T1000 (cell line): ENCODE data around the gene PLTP.
"Not testable (repeated sequence)": the region's sequence is repeated elsewhere in the genome, so short reads cannot be mapped to it uniquely, and the experiment has no call there.

Source experiments
- DNase-seq: peaks from one replicate; lab custom pipeline; 2025; ENCODE audit warnings: mixed read lengths; lab: John Stamatoyannopoulos, UW

The PLTP gene

GRCh38 chr20:45944965-45945677 is 33.2 kb upstream of the PLTP start:
- no peak for DNase-seq

DNA sequence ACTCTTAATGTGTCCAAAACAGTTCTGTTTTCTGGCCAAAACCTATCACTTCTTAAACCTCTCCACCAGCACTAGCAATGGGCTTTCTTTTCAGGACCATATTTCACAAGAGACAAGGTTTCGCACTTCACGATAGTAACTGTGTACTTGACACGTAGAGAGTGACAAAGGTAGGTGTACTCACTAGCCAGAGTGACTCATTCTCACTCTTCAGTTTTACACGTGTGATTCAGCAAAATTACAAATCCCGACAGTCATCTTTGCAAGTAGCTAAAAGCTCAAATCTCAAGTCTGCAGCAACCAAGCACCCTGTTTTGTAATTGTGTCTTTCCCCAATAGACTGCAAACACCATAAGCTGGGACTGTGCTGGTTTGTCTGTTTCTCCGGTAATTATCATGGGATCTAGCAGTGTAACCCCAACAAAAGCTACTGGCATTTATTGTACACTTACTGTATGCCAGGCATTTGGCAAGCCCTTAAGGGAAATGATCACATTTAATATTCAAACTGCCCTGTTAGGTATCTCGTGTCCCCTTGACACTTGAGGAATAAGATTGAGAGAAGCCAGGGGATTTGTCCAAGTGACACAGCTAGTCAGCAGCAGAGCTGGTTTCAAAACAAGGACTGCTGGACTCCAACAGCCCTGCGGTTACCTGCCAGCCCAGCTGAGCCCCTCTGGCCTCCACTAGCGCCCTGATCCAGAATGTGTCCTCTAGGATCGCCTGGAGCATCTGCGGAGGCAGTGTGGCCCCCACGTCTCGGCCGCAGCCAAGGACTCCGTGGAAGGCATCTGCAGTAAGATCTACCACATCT is 32.4 kb upstream of the PLTP start:
- no peak for DNase-seq

DNA sequence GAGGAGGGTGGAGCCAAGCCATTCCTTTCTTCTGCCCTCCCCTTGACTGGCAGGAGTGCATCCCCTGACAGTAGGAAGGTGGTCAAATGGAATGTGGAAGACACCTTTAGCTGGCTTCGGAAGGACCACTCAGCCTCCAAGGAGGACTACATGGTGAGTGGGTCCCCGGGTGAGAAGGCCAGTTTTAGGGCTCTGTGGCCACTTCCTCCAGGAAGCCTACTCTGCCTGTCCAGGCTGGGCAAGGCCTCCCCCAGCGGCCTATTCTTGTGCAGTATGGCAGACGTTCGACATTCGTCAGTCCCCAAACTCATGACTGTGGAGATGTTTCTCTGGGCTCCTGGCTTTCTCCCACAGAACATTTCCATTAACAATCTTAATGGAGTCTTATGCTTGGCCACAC is 31.7 kb upstream of the PLTP start:
- no peak for DNase-seq

- no peak for DNase-seq
Observed at GRCh38 chr20:45940469-45940868, 28.5 kb upstream of the PLTP start.

DNA sequence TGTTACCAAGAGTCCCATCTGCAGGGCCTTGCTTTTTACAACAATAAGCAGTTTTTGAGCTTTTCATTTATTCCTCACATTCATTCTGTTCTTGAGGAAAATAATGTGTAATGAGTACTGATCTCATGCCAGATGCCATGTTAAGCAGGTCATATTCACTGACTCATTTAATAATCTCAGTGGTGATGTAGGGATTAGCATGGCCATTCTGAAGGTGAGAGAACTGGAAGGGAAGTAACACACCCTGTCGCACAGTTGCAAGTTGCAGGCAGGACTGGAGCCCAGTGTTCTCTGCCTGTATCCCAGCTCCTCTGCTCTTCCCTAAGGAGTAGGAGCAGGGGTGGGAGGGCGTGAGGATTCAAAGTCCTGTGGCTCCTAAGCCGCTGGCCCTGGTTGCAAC is 28.1 kb upstream of the PLTP start:
- DNase-seq = no peak

- no peak for DNase-seq
Observed at GRCh38 chr20:45938727-45939438, 26.9 kb upstream of the PLTP start.

GRCh38 chr20:45937765-45938164 is 25.8 kb upstream of the PLTP start:
- DNase-seq = no peak

GRCh38 chr20:45935416-45936046 is 23.6 kb upstream of the PLTP start:
- no peak for DNase-seq

GRCh38 chr20:45934586-45935415 is 22.8 kb upstream of the PLTP start, which contains the start of gene PCIF1:
PCIF1 (plus strand) TSS chr20:45934683; CDS start chr20:45939000, 4,317 bp downstream.
- peak; percentile 99 for DNase-seq

DNA sequence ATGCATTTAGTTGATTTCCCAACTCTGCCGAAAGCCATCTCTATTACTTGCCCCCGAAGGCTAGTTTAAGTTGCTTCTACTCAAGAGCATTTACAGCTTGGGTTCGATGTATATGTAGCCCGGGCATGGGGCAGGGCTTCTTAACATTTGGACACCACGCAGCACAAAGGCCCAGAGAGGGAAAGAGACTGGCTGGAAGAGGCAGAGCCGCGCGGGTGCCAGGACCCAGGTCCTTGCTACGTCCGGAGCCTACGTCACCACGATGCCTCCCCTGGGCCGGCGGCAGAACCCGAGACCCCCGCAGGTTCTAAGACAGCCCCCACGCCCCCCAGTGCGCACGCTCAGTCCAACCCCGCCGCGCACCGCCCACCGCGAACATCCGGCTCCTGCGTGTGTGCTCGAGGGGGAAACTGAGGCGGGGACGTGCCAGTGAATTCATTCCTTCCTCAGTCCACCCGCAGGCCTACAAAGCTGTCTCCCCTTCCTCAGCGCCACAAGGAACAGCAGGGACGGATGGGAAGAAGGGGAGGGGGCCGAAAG is 22.2 kb upstream of the PLTP start:
- no peak for DNase-seq

DNA sequence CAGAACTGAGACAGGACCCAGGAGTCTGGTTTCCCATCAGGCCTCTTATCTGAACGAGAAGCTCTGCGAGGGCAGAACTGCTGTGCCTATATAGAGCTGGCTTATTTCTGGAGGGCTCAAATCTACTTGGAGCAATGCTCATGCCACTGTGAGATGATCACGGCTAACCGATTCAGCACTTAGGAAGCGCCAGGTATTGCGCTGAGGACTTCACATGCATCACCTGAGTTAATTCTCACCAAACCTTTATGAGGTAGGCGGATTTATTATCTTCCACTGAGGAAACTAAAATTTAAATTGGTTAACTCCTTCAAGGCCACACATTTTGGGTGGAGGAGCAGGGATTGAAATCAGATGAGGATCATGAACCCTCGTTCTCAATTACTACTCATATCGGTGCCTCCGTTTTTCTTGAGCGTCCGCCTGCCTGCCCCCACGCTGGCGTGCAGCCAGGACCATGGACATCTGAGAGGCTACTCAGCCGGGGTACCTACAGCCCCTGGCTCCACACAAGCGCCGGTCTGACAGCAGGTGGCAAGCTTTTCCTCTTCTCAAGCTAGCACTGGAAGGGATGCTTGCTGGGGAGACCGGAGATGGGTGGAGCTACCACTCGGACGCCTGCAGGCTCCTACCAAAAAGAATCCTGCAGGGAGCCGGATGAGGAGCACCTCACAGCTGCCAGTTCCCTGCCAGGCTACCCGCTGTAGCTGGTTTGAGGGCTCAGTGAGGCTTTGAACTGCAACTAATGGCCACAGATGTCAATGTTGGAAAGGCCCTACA is 21.5 kb upstream of the PLTP start:
- DNase-seq = peak; percentile 52

- DNase-seq = not testable (repeated sequence)
Observed at GRCh38 chr20:45931680-45932079, 19.7 kb upstream of the PLTP start.

DNA sequence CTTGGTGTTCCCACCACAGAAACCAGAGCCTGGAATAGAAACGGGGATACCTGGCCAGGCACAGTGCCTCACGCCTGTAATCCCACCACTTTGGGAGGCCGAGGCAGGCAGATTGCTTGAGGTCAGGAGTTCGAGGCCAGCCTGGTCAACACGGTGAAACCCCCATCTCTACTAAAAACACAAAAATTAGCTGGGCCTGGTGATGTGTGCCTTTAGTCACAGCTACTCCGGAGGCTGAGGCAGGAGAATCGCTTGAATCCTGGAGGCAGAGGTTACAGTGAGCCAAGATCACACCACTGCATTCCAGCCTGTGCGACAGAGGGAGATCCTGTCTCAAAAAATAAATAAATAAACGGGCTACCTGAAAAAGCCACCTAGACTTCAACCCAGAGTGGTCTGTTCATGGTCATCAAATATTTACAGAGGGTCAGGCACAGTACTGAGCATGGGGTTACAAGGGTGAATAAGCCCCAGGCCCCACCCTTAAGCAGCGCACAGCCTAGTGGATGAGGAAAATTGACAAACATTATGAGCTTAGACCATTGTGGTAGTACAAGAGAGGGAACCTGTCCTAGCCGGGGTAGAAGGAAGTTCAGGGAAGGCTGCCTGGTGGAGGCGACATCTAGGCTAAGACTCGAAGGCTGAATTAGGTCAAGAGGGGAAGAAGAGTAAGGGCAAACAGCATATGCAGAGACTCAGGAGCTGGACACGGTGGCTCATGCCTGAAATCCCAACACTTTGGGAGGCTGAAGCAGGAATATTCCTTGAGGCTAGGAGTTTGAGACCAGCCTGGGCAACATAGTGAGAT is 15.3 kb upstream of the PLTP start:
- no peak for DNase-seq

DNA sequence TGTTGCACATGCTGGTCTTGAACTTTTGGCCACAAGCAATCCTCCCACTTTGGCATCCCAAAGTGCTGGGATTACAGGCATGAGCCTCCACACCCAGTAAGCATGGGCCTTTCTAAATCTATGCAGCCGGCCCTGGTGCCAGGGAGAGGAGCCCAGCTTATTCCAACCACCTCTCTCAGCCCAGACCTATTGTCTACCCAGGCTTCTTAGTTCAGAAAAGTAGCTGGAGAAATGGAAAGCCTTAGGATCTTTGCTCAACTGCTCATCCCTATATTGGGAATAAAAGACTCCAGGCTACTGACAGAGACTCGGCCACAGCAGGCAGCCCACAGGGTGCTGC is 14.7 kb upstream of the PLTP start:
- DNase-seq = no peak

GRCh38 chr20:45925821-45926506 is 14.0 kb upstream of the PLTP start:
- DNase-seq = no peak

GRCh38 chr20:45924391-45925261 is 12.7 kb upstream of the PLTP start:
- no peak for DNase-seq

GRCh38 chr20:45921337-45922189 is 9.6 kb upstream of the PLTP start:
- DNase-seq = no peak
